CD4-positive, alpha-beta T cell (primary cell): ENCODE measurements around the gene ZNF709. TPM values are rescaled to one million over a fixed set of nuclear protein-coding genes. Genes with fewer than 3 reads are reported as not detected.

Source experiments
- ATAC-seq: fragments of 200-7000 bp; cut with Tn5 transposase; one replicate; pipeline ENCODE4 v1.10.0; 2022; ENCODE audit warnings: mild to moderate bottlenecking; ENCODE audit not compliant: poor library complexity
- CTCF ChIA-PET: fragments of 350-600 bp; sonication (Branson Sonifier 250); formaldehyde crosslinking; loops from one replicate; lab custom pipeline; 2021; ENCODE audit warnings: antibody characterized with exemption, inconsistent platforms; lab: Charles Lee
- POLR2A ChIA-PET: fragments of 350-600 bp; sonication (Branson Sonifier 250); formaldehyde crosslinking; loops from one replicate; lab custom pipeline; 2021; ENCODE audit warnings: antibody characterized with exemption, inconsistent platforms; lab: Charles Lee
- DNase-seq, 14 experiments: peaks; one replicate each; pipeline ENCODE4 v3.0.0-alpha.2; 2013 to 2020; ENCODE audit warnings: mixed read lengths in 2 of 14
- H3K27ac ChIP-seq, 2 donors: one replicate each; pipeline versions ENCODE4 v1.5.1 to v1.7.0; 2013; ENCODE audit warnings: low read length in 2 of 2, low read depth in 1 of 2, mild to moderate bottlenecking in 1 of 2
- H3K27me3 ChIP-seq, 2 experiments: 1 replicate in 1 of 2; 2 replicates in 1 of 2; pipeline versions ENCODE4 v1.6.1 to v1.7.0; 2013; ENCODE audit warnings: low read length in 2 of 2, control low read depth in 1 of 2, mild to moderate bottlenecking in 1 of 2, moderate library complexity in 1 of 2; ENCODE audit not compliant: insufficient read depth in 2 of 2, control insufficient read depth in 1 of 2
- H3K36me3 ChIP-seq: one replicate; pipeline ENCODE4 v1.6.1; 2013; ENCODE audit warnings: low read length, control low read depth; ENCODE audit not compliant: insufficient read depth
- H3K4me1 ChIP-seq: one replicate; pipeline ENCODE4 v1.6.1; 2013; ENCODE audit warnings: low read length, control low read depth; ENCODE audit not compliant: insufficient read depth
- H3K4me3 ChIP-seq: one replicate; pipeline ENCODE4 v1.5.1; 2013; ENCODE audit warnings: mild to moderate bottlenecking, low read length, moderate library complexity
- H3K9me3 ChIP-seq, 2 experiments: 1 replicate in 1 of 2; 2 replicates in 1 of 2; pipeline versions ENCODE4 v1.6.1 to v1.7.0; 2013; ENCODE audit warnings: low read length in 2 of 2, mild to moderate bottlenecking in 2 of 2, control low read depth in 1 of 2, moderate library complexity in 1 of 2; ENCODE audit not compliant: control insufficient read depth in 1 of 2, insufficient read depth in 1 of 2
- H3K27ac Mint-ChIP-seq: one replicate; pipeline ENCODE4 v1.8.0; 2020; ENCODE audit warnings: mixed read lengths
- H3K27me3 Mint-ChIP-seq: one replicate; pipeline ENCODE4 v1.8.0; 2021; ENCODE audit warnings: mixed read lengths
- H3K36me3 Mint-ChIP-seq: one replicate; pipeline ENCODE4 v1.8.0; 2021; ENCODE audit warnings: low read depth, mixed read lengths
- H3K4me1 Mint-ChIP-seq: one replicate; pipeline ENCODE4 v1.8.0; 2021; ENCODE audit warnings: low read depth, mixed read lengths
- H3K4me3 Mint-ChIP-seq: one replicate; pipeline ENCODE4 v1.8.0; 2020; ENCODE audit warnings: mild to moderate bottlenecking, mixed read lengths
- H3K9me3 Mint-ChIP-seq: one replicate; pipeline ENCODE4 v1.8.0; 2020; ENCODE audit warnings: mixed read lengths
- intact Hi-C, 2 experiments: fragments of 100-400 bp; cut with DNase I in 1 of 2; cut with micrococcal nuclease in 1 of 2; formaldehyde crosslinking; loops; one replicate each; pipeline versions ENCODE4 v1.15.1 to v1.9.0; 2023 to 2025; cut with DNase I, micrococcal nuclease
- total RNA-seq, 174 experiments: library from RNA in 2 of 174; stranded (reverse) in 2 of 174; gene quantifications; one replicate each; pipeline ENCODE4 v1.2.3 and lab custom pipeline; 2021 to 2026
- TF ChIP-seq, protein P1 (sequence below): fragments of 200-600 bp; IDR thresholded peaks from one replicate; pipeline ENCODE4 v1.8.0; 2022; ENCODE audit warnings: antibody characterized with exemption, mild to moderate bottlenecking

The ZNF709 gene
- total RNA-seq, 2 experiments from 2014 or later, result 3.5 to 3.7 TPM

DNA sequence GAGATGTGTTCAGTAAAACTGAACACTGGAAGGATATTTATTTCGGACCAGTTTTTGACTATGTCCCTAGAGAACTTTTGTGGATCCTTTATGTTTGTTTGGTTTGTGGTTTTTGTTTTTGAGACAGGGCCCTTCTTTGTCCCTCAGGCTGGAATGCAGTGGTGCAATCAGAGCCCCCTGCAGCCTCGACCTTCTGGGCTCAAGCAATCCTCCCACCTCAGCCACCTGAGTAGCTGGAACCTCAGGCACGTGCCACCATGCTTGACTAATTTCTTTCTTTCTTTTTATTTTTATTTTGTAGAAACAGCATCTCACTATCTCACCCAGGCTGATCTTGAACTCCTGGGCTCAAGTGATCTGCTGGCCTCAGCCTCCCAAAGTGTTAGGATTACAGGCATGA is 955 bp upstream of the ZNF709 start:
- Mint-ChIP-seq H3K27ac (peak overlapping the region; percentile 97), H3K4me3 (peak overlapping the region; percentile 98), H3K36me3 (peaks cover 6% of the 10 kb centered on the region), H3K4me1 (peaks cover 36% of the 10 kb centered on the region), H3K27me3 (no peaks in the 10 kb centered on the region), H3K9me3 (no peaks in the 10 kb centered on the region)
- POLR2A ChIA-PET, result interaction anchor here (2.5 kb wide), 1 partner anchor 10 kb away, joined by 17 read pairs; no protein-coding TSS in a partner anchor
- intact Hi-C loops, result loop anchor here in 1 of 2 experiments (2.0 kb wide), 1 partner anchor 45 kb away; the partner anchor contains the start of gene ZNF443
- H3K36me3 ChIP-seq, result no peaks in the 10 kb centered on the region
- H3K27ac ChIP-seq, result no peak overlapping the region
- DNase-seq, result no peak
- no peak overlapping the region for H3K4me3 ChIP-seq
- CTCF ChIA-PET, result interaction anchor here (2.6 kb wide), 1 partner anchor 9 kb away, joined by 20 read pairs; no protein-coding TSS in a partner anchor
- H3K9me3 ChIP-seq, result peaks cover 0 to 7% of the 10 kb centered on the region in 2 experiments
- no peaks in the 10 kb centered on the region for H3K27me3 ChIP-seq
- H3K4me1 ChIP-seq, result peaks cover 37% of the 10 kb centered on the region
- TF ChIP-seq, protein P1, sequence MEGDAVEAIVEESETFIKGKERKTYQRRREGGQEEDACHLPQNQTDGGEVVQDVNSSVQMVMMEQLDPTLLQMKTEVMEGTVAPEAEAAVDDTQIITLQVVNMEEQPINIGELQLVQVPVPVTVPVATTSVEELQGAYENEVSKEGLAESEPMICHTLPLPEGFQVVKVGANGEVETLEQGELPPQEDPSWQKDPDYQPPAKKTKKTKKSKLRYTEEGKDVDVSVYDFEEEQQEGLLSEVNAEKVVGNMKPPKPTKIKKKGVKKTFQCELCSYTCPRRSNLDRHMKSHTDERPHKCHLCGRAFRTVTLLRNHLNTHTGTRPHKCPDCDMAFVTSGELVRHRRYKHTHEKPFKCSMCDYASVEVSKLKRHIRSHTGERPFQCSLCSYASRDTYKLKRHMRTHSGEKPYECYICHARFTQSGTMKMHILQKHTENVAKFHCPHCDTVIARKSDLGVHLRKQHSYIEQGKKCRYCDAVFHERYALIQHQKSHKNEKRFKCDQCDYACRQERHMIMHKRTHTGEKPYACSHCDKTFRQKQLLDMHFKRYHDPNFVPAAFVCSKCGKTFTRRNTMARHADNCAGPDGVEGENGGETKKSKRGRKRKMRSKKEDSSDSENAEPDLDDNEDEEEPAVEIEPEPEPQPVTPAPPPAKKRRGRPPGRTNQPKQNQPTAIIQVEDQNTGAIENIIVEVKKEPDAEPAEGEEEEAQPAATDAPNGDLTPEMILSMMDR, result no peak
- ATAC-seq, result no peak

DNA sequence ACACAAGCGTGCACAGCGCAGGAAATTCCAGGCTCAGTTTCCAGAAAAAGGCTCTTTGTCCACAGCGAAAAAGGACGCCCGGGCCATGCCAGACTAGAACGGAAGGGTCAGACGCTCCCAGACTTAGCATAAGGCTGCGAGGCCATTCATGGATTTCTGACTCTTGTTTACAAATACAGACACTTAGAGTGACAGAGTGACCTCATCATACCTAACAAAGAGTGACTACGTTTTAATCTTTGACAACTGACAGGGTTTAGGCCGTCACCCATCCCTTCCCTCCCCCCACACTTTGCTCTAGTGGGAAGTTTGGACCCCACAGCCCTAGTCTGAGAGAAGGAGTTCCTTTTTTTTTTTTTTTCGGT is 418 bp upstream of the ZNF709 start:
- Histone ChIP-seq H3K27me3 (no peaks in the 10 kb centered on the region), H3K36me3 (no peaks in the 10 kb centered on the region), H3K4me3 (peak overlapping the region; percentile 99), H3K27ac (peak overlapping the region; percentile 52 to 68), H3K4me1 (peaks cover 37% of the 10 kb centered on the region), H3K9me3 (peaks cover 0 to 7% of the 10 kb centered on the region in 2 experiments)
- Mint-ChIP-seq H3K9me3 (no peaks in the 10 kb centered on the region), H3K4me1 (peaks cover 36% of the 10 kb centered on the region), H3K27ac (peak overlapping the region; percentile 97), H3K4me3 (peak overlapping the region; percentile 98), H3K27me3 (no peaks in the 10 kb centered on the region), H3K36me3 (peaks cover 6% of the 10 kb centered on the region)
- ChIA-PET POLR2A (interaction anchor here (0.7 to 2.6 kb wide), 3 partner anchors 11 to 152 kb away, joined by 3 to 17 read pairs (median 13); partner anchors contain the start of gene ZNF563), CTCF (interaction anchor here (2.6 kb wide), 1 partner anchor 10 kb away, joined by 20 read pairs; no protein-coding TSS in a partner anchor)
- TF ChIP-seq, protein P1, result no peak
- DNase-seq (no peak), ATAC-seq (peak; percentile 40)
- intact Hi-C loops, result loop anchor here in 1 of 2 experiments (2.0 kb wide), 1 partner anchor 44 kb away; the partner anchor contains the start of gene ZNF443

DNA sequence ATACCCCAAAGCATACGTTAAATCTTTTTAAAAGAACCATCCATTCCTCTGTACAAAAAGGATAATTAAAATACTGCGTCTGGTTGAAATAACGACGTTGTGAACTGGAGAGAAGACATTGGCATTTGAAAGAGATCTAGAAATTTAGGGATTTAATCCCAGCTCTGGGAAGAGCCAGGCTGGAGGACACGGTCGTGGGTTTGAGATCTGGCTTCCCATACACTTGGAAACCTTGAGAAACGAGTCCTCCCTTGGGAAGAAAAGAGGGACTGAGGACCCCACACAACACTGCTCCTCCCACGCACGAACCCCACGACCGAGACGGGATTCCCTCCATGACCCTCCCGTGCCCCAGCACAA is 625 bp downstream of the ZNF709 start:
- intact Hi-C loops, result loop anchor here (1.0 to 5.0 kb wide), 4 partner anchors 11 to 63 kb away; partner anchors contain the start of gene ZNF443 (in 2 of the 2)
- DNase-seq, result no peak
- H3K27ac ChIP-seq, result peak overlapping the region in 1 of 2 donors; percentile 52
- peak overlapping the region; percentile 99 for H3K4me3 ChIP-seq
- Mint-ChIP-seq H3K9me3 (no peaks in the 10 kb centered on the region), H3K27ac (peak overlapping the region; percentile 97), H3K27me3 (no peaks in the 10 kb centered on the region), H3K36me3 (peaks cover 6% of the 10 kb centered on the region), H3K4me1 (peaks cover 37% of the 10 kb centered on the region), H3K4me3 (peak overlapping the region; percentile 98)
- ChIA-PET POLR2A (interaction anchor here (2.5 to 2.6 kb wide), 2 partner anchors 12 to 151 kb away, joined by 13 to 17 read pairs; partner anchors contain the start of gene ZNF563), CTCF (interaction anchor here (2.6 kb wide), 1 partner anchor 11 kb away, joined by 20 read pairs; no protein-coding TSS in a partner anchor)
- H3K4me1 ChIP-seq, result peaks cover 39% of the 10 kb centered on the region
- peaks cover 0 to 7% of the 10 kb centered on the region in 2 experiments for H3K9me3 ChIP-seq
- TF ChIP-seq, protein P1, result no peak
- no peaks in the 10 kb centered on the region for H3K27me3 ChIP-seq
- ATAC-seq, result no peak
- H3K36me3 ChIP-seq, result no peaks in the 10 kb centered on the region
